Esophagus squamous epithelium (tissue), 4 donors: Measurements from ENCODE around the gene NPM3.

Source experiments
- POLR2A ChIP-seq, 4 donors: fragments of 450-650 bp; IDR thresholded peaks; one replicate each; pipeline ENCODE4 v1.6.1; 2017; ENCODE audit warnings: antibody characterized with exemption in 4 of 4, mild to moderate bottlenecking in 4 of 4, moderate library complexity in 3 of 4
- TF ChIP-seq, protein P1 (sequence below), 6 experiments: fragments of 450-650 bp in 4 of 6; fragments of 200-600 bp in 2 of 6; sonication (generic) in 2 of 6; IDR thresholded peaks; one replicate each; pipeline ENCODE4 v1.5.1; 2016 to 2019; ENCODE audit warnings: antibody characterized with exemption in 6 of 6, mild to moderate bottlenecking in 4 of 6, moderate library complexity in 4 of 6

DNA sequence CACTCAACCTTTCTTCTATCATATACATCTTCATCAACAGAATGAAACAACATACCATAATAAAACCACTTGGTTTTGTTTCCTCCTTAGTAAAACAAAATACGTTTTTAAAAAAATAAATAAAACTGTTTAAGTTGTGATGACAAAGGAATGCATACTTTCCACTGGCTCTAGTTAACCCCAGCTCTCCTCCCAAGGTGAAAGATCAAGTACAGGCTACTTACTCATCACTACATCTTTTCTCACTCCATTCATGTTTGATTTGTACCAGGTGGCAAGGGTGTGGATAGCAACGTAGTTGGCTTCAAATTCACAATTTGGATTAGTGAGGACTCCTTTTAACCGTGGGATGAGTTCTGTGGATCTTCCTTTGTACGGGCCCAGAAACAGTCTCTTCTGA, 20.3 kb upstream of the NPM3 start:
- TF ChIP-seq, protein P1, sequence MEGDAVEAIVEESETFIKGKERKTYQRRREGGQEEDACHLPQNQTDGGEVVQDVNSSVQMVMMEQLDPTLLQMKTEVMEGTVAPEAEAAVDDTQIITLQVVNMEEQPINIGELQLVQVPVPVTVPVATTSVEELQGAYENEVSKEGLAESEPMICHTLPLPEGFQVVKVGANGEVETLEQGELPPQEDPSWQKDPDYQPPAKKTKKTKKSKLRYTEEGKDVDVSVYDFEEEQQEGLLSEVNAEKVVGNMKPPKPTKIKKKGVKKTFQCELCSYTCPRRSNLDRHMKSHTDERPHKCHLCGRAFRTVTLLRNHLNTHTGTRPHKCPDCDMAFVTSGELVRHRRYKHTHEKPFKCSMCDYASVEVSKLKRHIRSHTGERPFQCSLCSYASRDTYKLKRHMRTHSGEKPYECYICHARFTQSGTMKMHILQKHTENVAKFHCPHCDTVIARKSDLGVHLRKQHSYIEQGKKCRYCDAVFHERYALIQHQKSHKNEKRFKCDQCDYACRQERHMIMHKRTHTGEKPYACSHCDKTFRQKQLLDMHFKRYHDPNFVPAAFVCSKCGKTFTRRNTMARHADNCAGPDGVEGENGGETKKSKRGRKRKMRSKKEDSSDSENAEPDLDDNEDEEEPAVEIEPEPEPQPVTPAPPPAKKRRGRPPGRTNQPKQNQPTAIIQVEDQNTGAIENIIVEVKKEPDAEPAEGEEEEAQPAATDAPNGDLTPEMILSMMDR (IDR thresholded peaks at IDR 0.05), result no peak
- TF ChIP-seq POLR2A (IDR thresholded peaks at IDR 0.05), result no peak
